Esophagus squamous epithelium (tissue), 4 donors: ENCODE data around the gene HNRNPA3.

ENCODE experiments used
- POLR2A ChIP-seq, 4 donors: fragments of 450-650 bp; IDR thresholded peaks; one replicate each; pipeline ENCODE4 v1.6.1; 2017; ENCODE audit warnings: antibody characterized with exemption in 4 of 4, mild to moderate bottlenecking in 4 of 4, moderate library complexity in 3 of 4
- TF ChIP-seq, protein P1 (sequence below), 6 experiments: fragments of 450-650 bp in 4 of 6; fragments of 200-600 bp in 2 of 6; sonication (generic) in 2 of 6; IDR thresholded peaks; one replicate each; pipeline ENCODE4 v1.5.1; 2016 to 2019; ENCODE audit warnings: antibody characterized with exemption in 6 of 6, mild to moderate bottlenecking in 4 of 6, moderate library complexity in 4 of 6

DNA sequence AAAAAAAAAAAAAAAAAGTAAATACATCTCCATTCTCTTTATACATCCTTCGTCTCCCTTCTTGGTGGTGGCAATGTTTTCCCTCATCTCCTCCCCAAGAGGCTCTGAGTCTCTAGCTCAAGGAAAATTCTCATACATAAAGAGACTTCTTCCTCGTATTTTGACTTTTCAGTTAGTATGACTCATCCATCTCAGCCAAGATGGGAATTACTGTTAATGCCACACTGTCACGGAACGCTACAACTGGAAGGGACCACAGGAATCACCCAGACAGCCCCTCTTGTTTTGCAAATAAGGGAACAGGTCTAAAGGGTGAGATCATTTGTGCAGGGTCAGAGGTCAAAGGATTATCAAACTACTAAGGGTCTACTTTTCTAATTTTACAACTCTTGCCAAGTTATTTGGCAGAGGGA, 32.4 kb downstream of the HNRNPA3 start:
- TF ChIP-seq, protein P1, sequence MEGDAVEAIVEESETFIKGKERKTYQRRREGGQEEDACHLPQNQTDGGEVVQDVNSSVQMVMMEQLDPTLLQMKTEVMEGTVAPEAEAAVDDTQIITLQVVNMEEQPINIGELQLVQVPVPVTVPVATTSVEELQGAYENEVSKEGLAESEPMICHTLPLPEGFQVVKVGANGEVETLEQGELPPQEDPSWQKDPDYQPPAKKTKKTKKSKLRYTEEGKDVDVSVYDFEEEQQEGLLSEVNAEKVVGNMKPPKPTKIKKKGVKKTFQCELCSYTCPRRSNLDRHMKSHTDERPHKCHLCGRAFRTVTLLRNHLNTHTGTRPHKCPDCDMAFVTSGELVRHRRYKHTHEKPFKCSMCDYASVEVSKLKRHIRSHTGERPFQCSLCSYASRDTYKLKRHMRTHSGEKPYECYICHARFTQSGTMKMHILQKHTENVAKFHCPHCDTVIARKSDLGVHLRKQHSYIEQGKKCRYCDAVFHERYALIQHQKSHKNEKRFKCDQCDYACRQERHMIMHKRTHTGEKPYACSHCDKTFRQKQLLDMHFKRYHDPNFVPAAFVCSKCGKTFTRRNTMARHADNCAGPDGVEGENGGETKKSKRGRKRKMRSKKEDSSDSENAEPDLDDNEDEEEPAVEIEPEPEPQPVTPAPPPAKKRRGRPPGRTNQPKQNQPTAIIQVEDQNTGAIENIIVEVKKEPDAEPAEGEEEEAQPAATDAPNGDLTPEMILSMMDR (IDR thresholded peaks at IDR 0.05): no peak
- TF ChIP-seq POLR2A (IDR thresholded peaks at IDR 0.05): no peak
